Limb (tissue), 2 donors: ENCODE data around the gene ZIC4.

Experiments used
- DNase-seq, 2 donors: peaks; one replicate each; pipeline ENCODE4 v3.0.0-alpha.2; 2016; ENCODE audit errors: extremely low spot score in 2 of 2

The ZIC4 gene

GRCh38 chr3:147405231-147406027, 914 bp downstream of the ZIC4 start:
- peak in 1 of 2 donors; percentile 48 for DNase-seq

DNA sequence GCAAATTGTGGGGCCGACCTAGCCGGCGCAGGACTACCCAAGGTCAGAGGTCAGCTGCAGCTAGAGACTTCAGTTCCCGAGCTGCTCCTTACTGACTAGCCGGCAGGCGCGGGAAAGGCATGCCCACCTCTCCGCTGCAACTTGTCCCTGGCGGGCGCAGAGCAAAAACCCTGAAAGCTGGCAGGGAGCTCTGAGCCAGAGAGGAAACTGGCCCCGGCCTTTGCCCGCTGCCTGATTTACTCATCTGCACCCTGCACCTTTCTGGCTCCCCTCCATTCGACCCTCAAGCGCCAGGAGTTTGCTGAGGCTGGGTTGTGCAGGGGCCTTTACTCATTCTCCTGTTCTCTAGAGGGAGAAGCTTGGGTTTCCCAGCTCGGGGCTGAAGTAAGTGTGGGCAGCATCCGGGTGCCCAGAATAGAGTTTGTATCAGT, 1.5 kb downstream of the ZIC4 start:
- DNase-seq = no peak

DNA sequence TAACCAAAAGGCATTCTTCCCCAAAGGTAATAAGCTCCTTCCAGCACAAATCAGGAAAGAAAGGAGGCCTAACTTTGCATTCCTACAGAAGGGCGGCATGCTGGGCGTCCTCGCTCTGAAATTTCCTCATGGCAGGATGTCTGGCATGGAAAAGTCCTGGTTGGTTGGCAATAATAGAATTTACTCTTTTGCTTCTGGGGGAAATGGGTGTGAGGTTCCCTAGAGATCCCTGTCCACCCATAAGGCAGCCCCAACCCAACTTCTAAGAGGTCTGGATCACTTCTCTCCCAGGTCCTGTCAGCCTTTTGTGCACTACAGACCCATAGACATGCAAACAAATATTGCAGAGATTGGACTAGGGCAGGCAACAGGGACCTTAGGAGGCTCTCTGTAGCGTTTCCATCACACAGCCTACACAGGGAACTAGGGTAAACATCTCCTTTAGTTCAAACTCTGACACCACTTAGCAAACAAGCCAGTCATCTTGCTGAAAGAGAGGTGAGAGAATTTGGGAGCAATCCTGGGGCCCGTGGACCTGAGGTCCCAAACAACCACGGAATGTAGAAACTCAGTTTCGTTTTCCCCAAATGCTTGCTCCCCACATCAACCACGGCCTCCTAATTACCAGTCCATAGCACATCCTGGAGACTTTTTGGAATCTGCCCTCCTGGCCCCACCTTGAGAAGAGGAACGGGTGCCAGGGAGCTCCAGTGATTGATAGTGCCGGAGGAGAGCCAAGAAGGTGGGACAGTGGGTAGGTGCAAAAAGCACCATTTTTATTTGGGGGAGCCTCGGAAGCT, 2.1 kb downstream of the ZIC4 start:
- peak in 1 of 2 donors; percentile 32 for DNase-seq

DNA sequence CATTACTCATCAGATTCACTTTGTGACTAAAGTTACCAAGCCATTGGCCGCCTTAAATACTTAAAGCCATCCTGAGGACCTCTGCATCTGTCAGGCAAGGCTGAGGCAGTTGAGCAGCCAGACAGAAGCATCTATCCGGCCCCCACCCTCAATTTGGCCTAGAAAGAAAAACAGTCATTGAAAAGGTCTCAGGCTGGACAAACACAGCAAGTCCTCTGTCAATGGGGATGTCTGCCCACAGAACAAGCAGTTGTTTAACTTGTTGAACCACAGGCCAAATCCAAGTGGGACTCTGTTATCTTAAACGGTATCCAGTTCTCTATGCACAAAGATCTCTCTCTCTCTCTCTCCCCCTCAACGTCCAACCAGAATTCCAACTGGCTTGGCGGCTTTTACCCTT, 2.8 kb downstream of the ZIC4 start:
- DNase-seq = peak in 1 of 2 donors; percentile 26

DNA sequence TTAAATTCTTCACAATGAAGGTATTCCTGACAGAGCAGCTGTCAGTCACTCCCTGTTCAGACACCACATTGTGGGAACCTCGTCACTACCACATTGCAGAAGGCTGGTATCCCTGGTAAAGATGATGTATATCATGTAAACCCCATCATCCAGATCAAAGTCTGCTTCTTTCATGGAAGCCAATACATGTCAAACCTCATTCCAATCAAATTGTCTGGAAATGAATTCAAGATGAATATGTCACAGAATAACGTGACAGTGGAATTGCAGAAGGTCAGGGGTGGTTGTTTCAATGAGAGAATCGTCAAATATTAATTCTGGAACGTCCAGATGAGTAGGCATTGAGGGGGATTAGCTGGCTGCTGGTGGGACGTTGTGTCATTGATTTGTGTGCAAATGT, 4.2 kb downstream of the ZIC4 start:
- no peak for DNase-seq

DNA sequence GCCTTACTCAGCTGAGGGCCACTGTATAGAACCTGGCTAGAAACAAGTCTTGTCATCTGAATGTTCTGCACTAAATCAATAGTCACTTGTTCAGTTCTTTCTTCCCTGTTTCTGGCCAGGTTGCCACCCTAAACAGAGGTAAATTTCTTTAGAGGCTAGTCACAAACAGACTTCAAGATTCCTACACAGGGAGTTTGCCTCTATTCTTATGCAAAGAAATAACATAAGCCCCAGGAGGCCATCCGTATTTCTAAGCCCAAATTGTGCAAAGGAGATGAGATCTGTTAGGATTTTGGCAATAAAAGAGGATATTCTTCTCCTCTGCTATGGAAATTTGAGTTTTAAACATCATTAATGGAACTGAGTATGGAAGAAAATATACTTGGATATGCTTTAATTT, 4.9 kb downstream of the ZIC4 start:
- DNase-seq = peak in 1 of 2 donors; percentile 4

GRCh38 chr3:147400999-147401398, 5.3 kb downstream of the ZIC4 start:
- DNase-seq = no peak

DNA sequence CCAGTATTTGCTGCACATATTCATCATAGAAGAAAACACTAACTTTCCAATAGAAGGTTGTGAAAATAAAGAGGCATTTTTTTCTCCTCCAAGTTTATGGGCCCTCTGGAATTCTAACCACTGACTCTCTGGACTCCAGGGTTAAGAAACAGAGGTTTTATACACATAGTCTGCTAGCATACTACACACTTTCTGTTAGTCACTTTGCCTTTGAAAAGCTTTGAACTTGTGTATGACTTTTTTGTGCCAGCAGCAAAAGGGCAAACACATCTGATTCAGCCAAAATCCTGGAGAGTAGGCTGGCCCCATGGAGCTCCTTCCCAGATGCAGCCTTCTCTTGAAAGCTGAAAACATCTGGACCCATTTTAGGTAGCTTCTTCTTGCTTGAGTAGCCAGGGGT, 6.2 kb downstream of the ZIC4 start:
- DNase-seq = no peak

DNA sequence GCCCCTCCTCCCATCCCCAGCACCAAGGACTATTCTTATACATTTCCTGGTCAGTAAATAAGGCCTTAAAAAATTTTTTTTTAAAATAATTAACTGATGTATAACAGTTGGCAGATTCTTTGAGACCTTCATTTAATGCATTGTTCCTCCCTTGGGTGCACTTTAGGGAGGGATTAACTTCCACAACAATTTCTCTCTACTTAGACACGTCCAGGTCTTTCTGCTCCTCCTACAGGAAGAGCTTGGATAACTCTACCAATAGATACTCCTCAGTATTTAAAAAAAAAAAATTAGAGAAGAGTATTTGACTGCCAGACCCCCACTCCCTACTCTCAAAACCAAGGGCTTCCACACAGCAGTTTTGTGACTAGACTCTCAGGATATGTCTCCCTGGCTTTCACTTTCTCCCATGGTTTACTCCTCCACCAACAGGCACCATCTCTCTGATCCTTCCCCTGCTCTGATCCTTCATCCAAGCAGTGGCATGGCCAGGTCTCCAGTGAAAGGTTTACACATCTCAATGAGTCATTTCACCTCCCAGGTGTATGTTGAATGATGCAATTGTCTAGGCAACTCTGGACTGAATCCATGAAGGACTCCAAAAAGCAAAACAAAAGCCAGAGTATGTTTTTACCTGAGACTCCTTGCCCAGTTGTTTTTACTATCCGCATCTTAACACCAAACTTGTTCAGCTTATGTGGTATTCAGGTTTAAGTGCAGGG, 7.4 kb downstream of the ZIC4 start:
- DNase-seq = peak in 1 of 2 donors; percentile 29

GRCh38 chr3:147397875-147398812, 8.2 kb downstream of the ZIC4 start:
- peak in 1 of 2 donors; percentile 55 for DNase-seq

DNA sequence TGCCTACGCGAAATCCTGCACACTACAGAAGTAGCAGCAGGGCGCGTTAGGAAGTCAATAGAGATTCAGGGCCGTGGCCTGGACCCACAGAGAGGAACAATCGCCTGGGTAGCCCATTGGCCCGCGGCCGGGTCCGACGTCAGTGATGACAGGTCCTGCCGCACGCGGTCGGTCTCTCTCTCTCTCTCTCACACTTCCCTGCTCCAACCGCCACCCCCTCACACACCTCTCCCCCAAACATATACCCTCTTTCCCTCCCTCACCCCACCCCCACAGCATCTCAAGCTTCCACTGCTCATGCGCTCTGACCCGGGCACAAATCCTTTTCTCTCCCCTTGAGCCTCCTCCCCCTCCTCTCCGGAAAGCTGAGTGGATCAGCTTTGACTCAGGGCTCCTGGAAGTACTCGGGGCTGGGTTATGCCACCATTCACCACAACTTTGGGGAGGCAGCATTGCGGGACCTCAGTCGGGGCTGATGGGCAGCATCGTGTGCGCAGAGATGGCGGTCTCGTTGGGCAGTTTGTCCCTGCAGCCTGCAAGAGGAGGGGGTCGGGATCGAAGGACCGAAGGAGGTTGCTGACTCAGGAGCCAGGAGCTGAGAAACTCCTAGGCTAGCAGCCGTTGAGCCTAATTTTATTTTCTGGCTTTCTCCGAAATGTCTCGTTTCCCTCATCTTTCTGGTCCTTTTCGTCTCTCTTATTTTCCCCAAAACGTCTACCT, 9.0 kb downstream of the ZIC4 start:
- peak in 1 of 2 donors; percentile 86 for DNase-seq

- DNase-seq = peak in 1 of 2 donors; percentile 64
Observed at GRCh38 chr3:147396712-147397046, 9.7 kb downstream of the ZIC4 start.

GRCh38 chr3:147395899-147396711, 10.2 kb downstream of the ZIC4 start:
- peak in 1 of 2 donors; percentile 69 for DNase-seq

DNA sequence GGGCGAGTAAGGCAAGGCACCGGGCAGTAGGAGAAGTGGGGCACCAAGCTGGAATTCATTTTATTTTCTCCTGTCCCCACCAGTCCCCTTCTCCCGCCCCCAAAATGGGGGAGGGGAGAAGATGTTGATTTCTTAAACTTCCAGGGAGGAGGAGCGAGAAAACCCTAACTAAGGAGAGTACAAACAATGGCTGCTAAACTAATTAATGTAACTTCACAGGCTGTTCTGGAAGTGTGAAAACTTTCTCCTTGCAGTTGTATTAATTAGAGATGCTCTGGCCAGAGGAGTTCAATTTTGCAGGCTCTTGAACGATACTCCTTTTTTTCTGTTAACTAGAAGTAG, 11.5 kb downstream of the ZIC4 start:
- no peak for DNase-seq

- peak in 1 of 2 donors; percentile 54 for DNase-seq
Observed at GRCh38 chr3:147393943-147394883, 12.1 kb downstream of the ZIC4 start.

- peak in 1 of 2 donors; percentile 80 for DNase-seq
Observed at GRCh38 chr3:147393261-147393942, 12.9 kb downstream of the ZIC4 start.

DNA sequence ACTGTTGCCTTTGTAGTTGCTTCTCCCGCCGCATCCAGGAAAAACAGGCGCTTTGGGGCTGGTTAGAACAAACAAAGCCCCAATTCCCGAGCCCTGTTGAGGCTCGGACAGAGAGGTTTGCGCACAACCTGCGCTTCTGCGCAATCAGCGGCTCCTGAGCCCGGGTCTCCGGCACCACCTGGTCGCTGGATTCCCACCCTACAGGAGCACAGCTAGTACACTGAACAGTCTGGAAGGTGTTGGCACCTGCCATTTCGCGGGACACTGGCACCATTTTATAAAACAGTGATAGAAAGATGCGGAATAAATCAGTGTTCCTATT, 13.8 kb downstream of the ZIC4 start:
- DNase-seq = no peak
